COLO668 (cell line): ENCODE results near the gene ABCD1.
A peak's percentile ranks its signal among the peaks of the same experiment; 100 is the strongest.
"Not testable (repeated sequence)": the region's sequence is repeated elsewhere in the genome, so short reads cannot be mapped to it uniquely, and the experiment has no call there.

Experiments used
- DNase-seq: peaks from one replicate; lab custom pipeline; 2025; ENCODE audit not compliant: unreplicated experiment; lab: John Stamatoyannopoulos, UW

The ABCD1 gene

GRCh38 chrX:153707406-153707805 is 17.2 kb upstream of the ABCD1 start:
- DNase-seq = no peak

GRCh38 chrX:153708415-153708814 is 16.2 kb upstream of the ABCD1 start:
- peak; percentile 38 for DNase-seq

- no peak for DNase-seq
These were observed 14.7 kb upstream of the ABCD1 start for GRCh38 chrX:153709726-153710674.

- DNase-seq = no peak
These were observed 10.4 kb upstream of the ABCD1 start for GRCh38 chrX:153714256-153714655.

GRCh38 chrX:153717445-153717844 is 7.2 kb upstream of the ABCD1 start:
- DNase-seq = no peak

- no peak for DNase-seq
These were observed 5.4 kb upstream of the ABCD1 start for GRCh38 chrX:153719238-153719637.

- DNase-seq = no peak
These were observed 5.0 kb upstream of the ABCD1 start for GRCh38 chrX:153719701-153720100.

GRCh38 chrX:153722704-153723350 is 1.8 kb upstream of the ABCD1 start:
- peak; percentile 17 for DNase-seq

- DNase-seq = peak; percentile 74
These were observed 1.1 kb upstream of the ABCD1 start for GRCh38 chrX:153723351-153724251.

- peak; percentile 68 for DNase-seq
These were observed 579 bp downstream of the ABCD1 start for GRCh38 chrX:153725039-153725831.

GRCh38 chrX:153725832-153726285 is 1.2 kb downstream of the ABCD1 start:
- DNase-seq = no peak

- DNase-seq = peak; percentile 64
These were observed 1.8 kb downstream of the ABCD1 start for GRCh38 chrX:153726286-153727122.

- peak; percentile 31 for DNase-seq
These were observed 2.7 kb downstream of the ABCD1 start for GRCh38 chrX:153727123-153727931.

GRCh38 chrX:153728095-153728494 is 3.4 kb downstream of the ABCD1 start:
- no peak for DNase-seq

- no peak for DNase-seq
These were observed 4.4 kb downstream of the ABCD1 start for GRCh38 chrX:153728951-153729631.

GRCh38 chrX:153730115-153730514 is 5.5 kb downstream of the ABCD1 start:
- not testable (repeated sequence) for DNase-seq

- no peak for DNase-seq
These were observed 6.6 kb downstream of the ABCD1 start for GRCh38 chrX:153731117-153731844.
